IMR-90 (cell line): ENCODE measurements around the gene TST.

Experiments
- BHLHE40 ChIP-seq: fragments of 150-350 bp; IDR thresholded peaks from 2 replicates; pipeline ENCODE4 v1.6.1; 2016; ENCODE audit warnings: mild to moderate bottlenecking, low read depth, low read length
- FOS ChIP-seq: fragments of 150-350 bp; IDR thresholded peaks from 2 replicates; pipeline ENCODE4 v1.6.1; 2016; ENCODE audit warnings: low read depth, low read length
- MAZ ChIP-seq: IDR thresholded peaks from 2 replicates; pipeline ENCODE4 v1.6.1; 2012; ENCODE audit warnings: low read depth, mild to moderate bottlenecking, low read length, improper control_type of control experiment, moderate library complexity, borderline replicate concordance
- MXI1 ChIP-seq: IDR thresholded peaks from 2 replicates; pipeline ENCODE4 v1.6.1; 2012; ENCODE audit warnings: low read depth, mild to moderate bottlenecking, low read length, moderate library complexity, borderline replicate concordance
- NFE2L2 ChIP-seq: fragments of 150-350 bp; IDR thresholded peaks from 2 replicates; pipeline ENCODE4 v1.6.1; 2016; ENCODE audit warnings: low read depth, mild to moderate bottlenecking, low read length
- POLR2A ChIP-seq: IDR thresholded peaks from 2 replicates; pipeline ENCODE4 v1.6.1; 2012; ENCODE audit warnings: mild to moderate bottlenecking, low read depth, low read length
- SMC3 ChIP-seq: fragments of 150-350 bp; IDR thresholded peaks from 2 replicates; pipeline ENCODE4 v1.6.1; 2016; ENCODE audit warnings: low read depth, mild to moderate bottlenecking, antibody characterized with exemption, low read length, moderate library complexity
- TF ChIP-seq, protein P1 (sequence below): fragments of 150-350 bp; IDR thresholded peaks from 2 replicates; pipeline ENCODE4 v1.6.1; 2016; ENCODE audit warnings: low read depth, mild to moderate bottlenecking, low read length, moderate library complexity, borderline replicate concordance
- TF ChIP-seq, protein P2 (sequence below): conservative IDR thresholded peaks from 2 replicates; pipeline ENCODE4 v1.5.1; 2012; ENCODE audit warnings: mild to moderate bottlenecking, low read depth, low read length, improper control_type of control experiment

GRCh38 chr22:37063431-37064420, 44.5 kb upstream of the TST start:
- TF ChIP-seq, protein P1, sequence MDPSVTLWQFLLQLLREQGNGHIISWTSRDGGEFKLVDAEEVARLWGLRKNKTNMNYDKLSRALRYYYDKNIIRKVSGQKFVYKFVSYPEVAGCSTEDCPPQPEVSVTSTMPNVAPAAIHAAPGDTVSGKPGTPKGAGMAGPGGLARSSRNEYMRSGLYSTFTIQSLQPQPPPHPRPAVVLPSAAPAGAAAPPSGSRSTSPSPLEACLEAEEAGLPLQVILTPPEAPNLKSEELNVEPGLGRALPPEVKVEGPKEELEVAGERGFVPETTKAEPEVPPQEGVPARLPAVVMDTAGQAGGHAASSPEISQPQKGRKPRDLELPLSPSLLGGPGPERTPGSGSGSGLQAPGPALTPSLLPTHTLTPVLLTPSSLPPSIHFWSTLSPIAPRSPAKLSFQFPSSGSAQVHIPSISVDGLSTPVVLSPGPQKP = no peak
- TF ChIP-seq, protein P2, sequence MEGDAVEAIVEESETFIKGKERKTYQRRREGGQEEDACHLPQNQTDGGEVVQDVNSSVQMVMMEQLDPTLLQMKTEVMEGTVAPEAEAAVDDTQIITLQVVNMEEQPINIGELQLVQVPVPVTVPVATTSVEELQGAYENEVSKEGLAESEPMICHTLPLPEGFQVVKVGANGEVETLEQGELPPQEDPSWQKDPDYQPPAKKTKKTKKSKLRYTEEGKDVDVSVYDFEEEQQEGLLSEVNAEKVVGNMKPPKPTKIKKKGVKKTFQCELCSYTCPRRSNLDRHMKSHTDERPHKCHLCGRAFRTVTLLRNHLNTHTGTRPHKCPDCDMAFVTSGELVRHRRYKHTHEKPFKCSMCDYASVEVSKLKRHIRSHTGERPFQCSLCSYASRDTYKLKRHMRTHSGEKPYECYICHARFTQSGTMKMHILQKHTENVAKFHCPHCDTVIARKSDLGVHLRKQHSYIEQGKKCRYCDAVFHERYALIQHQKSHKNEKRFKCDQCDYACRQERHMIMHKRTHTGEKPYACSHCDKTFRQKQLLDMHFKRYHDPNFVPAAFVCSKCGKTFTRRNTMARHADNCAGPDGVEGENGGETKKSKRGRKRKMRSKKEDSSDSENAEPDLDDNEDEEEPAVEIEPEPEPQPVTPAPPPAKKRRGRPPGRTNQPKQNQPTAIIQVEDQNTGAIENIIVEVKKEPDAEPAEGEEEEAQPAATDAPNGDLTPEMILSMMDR = no peak
- TF ChIP-seq MXI1 (no peak), SMC3 (no peak), POLR2A (no peak), FOS (no peak), NFE2L2 (no peak), BHLHE40 (no peak), MAZ (no peak)
